Measurements from ENCODE around the gene ADAMTS16.

The ADAMTS16 gene

GRCh38 chr5:5320062-5320805 is 180.1 kb downstream of the ADAMTS16 start:
- DNase-seq, result peak; percentile 52

GRCh38 chr5:5321137-5321536 is 181.0 kb downstream of the ADAMTS16 start:
- no peak for DNase-seq

- no peak for DNase-seq
These were observed 183.4 kb downstream of the ADAMTS16 start for GRCh38 chr5:5323551-5323950.

DNA sequence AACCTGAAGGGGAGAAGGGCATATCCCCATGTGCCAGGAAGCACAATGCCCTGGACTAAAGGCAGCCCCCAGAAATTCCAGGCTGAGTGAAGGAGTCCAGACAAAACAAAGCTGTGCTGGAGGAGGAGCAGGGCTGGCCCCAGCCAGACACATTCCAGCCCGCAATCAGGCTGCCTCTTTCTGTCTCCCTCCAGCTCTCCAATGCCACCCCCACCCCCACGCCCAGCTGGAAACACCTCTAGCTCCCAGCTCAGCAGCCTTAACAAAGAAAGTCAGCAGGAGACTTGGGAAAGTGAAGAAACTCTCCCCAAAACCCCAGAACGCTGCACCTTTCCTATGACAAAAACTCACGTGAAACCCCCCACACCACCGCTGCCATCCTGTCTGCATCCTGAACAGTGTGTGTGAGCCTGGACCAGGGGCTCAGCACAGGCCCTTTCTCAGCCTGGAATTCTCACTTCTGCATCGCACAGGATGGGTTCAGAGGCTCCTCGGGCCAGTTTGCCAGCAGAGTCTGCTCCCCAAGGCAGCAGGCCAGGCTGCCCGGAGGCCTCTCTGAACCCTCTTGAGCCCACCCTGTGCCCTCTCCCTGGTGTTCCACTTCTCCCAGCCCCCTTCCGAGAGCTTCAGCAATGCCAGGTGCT is 186.1 kb downstream of the ADAMTS16 start:
- DNase-seq, result peak; percentile 92

- DNase-seq, result peak; percentile 20
These were observed 187.0 kb downstream of the ADAMTS16 start for GRCh38 chr5:5327126-5327525.

DNA sequence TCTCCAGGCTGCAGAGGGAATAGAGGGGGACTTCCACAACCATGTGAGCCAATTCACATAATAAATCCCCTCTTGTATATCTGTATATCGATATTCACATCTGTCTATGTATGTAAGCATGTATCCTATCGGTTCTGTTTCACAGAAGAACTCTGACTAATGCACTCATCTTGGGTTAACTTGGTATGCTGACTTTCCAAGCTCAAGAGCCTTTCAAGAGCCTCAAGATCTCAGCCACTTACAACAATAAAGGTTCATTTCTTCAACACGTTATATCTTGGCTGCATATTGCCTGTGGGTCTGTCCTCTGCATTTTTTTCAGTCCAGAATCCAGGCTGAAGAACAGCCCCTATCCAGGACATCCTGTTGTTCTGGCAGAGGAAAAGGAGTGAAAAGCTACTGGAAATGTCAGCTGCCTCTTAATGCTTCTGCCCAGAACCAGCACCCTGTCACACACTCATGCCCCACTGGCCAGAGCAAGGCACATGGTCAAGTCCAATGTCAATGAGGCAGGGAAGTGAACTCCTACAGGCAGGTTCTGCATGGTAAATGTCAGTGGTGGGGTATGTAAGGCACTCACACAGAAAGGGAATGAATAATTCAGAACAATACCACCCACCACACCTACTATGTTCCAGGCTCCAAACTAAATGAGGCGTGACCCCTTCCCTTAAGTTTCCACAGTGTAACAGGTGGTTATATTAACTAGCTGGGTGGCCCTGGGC is 190.8 kb downstream of the ADAMTS16 start:
- peak; percentile 45 for DNase-seq

DNA sequence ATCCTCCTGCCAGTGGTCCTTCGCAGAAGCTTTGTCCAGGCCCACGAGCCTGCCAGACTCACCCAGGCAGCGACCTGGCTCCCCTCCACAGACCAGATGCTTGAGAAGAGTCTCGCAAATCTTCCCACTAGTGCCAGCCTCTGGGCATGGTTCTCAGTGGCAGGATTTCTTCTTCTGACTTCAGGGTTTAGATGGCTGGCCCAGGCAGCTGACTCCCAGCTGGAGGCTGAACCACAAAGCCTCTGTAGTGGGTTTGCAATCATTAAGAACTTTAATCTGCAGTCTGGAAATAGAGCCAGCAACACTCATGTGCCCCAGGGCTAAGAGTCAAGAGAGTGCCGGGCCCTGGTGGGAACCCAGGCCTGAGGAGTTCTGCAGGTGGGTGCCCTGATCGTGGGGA is 191.7 kb downstream of the ADAMTS16 start:
- DNase-seq, result peak; percentile 69

GRCh38 chr5:5332287-5332686 is 192.2 kb downstream of the ADAMTS16 start:
- DNase-seq, result no peak

- no peak for DNase-seq
These were observed 195.0 kb downstream of the ADAMTS16 start for GRCh38 chr5:5335107-5335506.

GRCh38 chr5:5335700-5336264 is 195.7 kb downstream of the ADAMTS16 start:
- peak; percentile 95 for DNase-seq

- no peak for DNase-seq
These were observed 199.1 kb downstream of the ADAMTS16 start for GRCh38 chr5:5339257-5339656.

GRCh38 chr5:5340206-5340729 is 200.1 kb downstream of the ADAMTS16 start:
- DNase-seq, result peak; percentile 98

DNA sequence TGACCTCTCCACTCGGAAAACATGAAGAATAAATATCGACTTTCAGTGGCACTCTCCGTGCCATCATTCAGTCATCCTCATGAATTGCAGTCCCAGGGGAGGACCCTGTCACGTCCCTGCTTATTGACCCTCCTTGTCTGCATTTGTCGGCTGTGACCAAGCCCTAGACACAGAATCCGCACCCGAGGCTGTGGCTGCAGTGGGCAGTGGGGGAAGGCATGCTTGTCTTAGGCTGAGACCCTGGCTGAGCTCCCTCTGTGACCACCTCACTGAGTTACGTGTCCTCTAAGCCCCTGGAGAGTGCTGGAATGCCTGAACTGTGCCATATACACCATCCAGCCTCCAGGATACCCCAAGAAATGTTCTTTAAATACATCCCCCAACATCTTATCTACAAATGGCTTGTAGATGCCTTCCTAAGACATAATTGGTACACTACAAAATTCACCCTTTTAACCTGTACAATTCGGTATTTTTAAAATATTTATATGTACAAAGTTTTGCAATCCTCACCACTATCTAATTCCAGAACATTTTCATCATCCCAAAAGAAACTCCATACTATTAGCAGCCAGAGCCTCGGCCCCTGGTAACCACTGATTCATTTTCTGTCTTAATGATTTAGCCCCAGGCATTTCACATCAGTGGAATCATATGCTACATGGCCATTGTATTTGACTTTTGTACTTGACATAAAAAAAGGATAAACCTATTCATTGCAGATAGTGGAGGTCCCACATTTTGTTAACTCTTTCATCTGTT is 201.6 kb downstream of the ADAMTS16 start:
- DNase-seq, result no peak

DNA sequence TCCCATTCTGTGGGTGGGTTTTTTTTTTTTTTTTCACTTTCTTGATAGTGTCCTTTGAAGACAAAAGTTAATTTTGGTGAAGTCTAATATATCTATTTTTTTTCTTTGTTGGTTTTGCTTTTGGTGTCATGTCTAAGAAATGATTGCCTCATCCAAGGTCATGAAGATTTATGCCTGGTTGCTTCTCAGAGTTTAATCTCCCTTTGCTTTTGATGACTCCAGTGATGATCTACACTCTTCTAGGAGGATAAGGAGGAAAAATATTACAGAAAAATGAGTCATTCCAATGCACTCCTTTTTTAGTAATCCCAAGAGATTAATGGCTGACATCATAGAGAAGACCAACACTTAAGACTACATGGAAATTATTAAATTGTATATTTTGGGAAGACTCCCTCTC is 202.7 kb downstream of the ADAMTS16 start:
- DNase-seq, result no peak

GRCh38 chr5:5343568-5343967 is 203.4 kb downstream of the ADAMTS16 start:
- no peak for DNase-seq

DNA sequence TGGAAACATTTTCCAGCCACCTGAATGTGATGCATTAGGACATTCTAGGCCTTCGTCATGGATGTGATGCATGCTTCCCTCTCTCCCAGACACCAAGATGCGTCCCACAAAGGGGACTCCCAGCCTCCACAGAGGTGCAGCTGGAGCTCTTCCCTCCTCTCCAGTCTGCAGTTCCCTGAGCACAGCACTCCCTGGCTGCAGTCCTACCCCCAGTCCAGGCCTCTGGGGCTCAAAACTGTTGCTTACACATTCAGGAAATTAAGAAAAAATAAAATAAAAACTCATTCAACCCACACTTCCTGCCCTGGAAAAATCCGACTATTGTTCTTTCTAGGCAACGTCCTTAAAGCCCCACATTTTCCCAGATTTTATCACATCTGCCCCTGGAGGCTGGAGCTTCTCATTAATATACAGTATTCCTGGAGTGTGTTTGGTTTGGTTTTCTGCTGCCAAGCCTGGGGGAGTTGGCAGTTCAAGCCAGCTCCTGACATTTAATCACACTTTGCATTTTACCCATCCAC is 204.0 kb downstream of the ADAMTS16 start:
- DNase-seq, result no peak

DNA sequence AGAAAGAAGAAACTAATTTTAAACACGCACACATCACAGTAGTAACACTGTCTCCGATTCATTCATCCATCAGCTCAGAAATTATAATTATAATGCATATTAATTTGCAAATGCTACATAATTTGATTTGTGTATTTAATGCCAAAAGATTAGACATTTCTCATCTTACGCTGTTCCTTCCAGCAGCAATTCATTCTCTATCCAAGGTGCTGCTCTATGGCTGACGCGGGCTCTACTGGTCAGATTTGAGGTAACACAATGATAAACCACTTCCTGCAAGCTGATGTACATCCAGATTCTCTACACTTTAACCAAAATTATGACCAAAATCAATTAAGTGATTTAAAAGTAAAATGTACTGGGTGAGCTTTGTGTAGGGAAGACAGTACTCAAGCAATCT is 204.5 kb downstream of the ADAMTS16 start:
- DNase-seq, result no peak

- no peak for DNase-seq
These were observed 207.3 kb downstream of the ADAMTS16 start for GRCh38 chr5:5347442-5347841.

DNA sequence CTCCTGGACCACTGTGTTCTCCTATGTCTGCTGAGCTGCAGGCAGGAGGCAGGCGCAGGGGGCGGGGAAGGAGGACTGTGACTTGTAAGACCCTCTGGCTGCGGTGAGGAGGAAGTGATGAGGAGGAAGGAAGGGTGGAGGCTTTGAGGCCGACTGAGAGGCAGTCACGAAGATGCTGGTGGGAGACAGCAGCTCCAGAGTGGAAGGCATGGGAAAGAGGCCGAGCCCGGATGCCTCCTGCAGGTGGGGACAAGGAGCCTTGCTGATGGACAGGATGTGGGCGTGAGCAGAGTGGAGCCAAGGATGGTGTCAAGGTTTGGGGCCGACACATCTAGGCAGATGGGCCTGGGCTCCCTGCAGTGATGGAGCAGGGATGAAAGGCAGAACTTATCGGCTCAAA is 208.0 kb downstream of the ADAMTS16 start:
- no peak for DNase-seq

- no peak for DNase-seq
These were observed 208.4 kb downstream of the ADAMTS16 start for GRCh38 chr5:5348576-5348975.

DNA sequence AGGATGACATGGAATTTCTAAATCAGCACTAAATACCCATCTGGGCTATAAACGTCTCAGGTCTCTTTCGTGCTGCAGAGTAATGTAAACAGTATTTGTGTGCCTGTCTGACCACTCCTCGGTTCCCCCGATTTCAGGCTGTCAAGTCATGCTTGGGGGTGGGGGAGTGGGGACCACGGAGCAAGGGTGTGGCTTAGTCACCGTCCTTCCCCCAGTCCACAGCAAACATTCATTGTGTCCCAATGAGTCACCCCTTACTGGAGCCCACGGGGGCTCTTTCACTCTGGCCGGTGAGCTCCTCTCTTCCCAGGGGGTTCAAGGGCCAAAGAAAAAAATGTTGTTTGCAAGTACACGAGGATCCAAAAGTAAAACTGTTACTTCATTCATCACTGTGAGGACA is 210.0 kb downstream of the ADAMTS16 start:
- DNase-seq, result peak; percentile 71

DNA sequence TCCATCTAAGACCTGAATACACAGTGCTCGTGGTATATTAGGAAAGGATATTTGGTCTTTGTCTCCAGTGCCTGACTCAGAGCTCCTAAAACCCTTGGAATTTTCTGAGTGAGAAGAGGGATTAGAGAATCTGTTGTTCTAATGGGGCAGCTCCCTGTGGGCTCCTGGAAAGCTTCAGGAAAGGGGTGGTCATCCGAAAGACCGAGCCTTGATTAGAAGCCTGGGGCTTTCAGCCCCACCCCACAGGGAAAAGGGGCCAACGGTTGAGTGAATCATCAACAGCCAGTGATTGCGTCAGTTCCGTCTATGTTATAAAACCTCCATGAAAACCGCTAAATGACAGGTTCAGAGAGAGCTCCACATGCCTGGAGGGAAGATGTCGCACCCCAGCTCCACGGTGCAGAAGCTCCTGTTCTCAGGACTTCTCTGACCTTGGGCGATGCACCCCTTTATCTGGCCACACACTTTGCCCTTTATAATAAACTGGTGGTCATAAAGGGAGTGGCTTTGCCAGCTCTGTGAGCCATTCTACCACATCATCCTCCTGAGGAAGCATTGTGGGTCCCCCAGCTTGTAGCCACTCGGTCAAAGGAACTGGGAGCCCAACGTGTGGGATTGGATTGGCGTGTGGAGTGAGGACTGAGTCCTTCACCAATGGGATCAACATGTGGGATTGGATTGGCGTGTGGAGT is 211.3 kb downstream of the ADAMTS16 start:
- peak; percentile 90 for DNase-seq
